IMR-90 (cell line): Measurements from ENCODE around the gene MON1A. TPM values are rescaled to one million over a fixed set of nuclear protein-coding genes. Genes with fewer than 3 reads are reported as not detected.

Source experiments
- ATAC-seq: fragments of 200-7000 bp; cut with Tn5 transposase; 2 replicates; pipeline ENCODE4 v1.9.1; 2020; ENCODE audit warnings: low read depth, mild to moderate bottlenecking, moderate library complexity
- BruUV-seq: library from RNA; stranded (reverse); fragments of 400-500 nt; replicated peaks from 2 replicates; lab custom pipeline; 2021; lab: Mats Ljungman, UMichigan
- CTCF ChIA-PET: fragments of 300-600 bp; formaldehyde crosslinking; extraction: SDS; loops from one replicate; lab custom pipeline; 2021; ENCODE audit warnings: antibody characterized with exemption; lab: Yijun Ruan, JAX
- POLR2A ChIA-PET: fragments of 300-600 bp; sonication (Branson Sonifier 250); formaldehyde crosslinking; loops from one replicate; lab custom pipeline; 2022; ENCODE audit warnings: antibody characterized with exemption; ENCODE audit not compliant: unreplicated experiment; lab: Charles Lee
- DNase-seq: peaks from one replicate; pipeline ENCODE4 v3.0.0; 2013
- H2AFZ ChIP-seq: replicated peaks from 2 replicates; pipeline ENCODE3; 2013; ENCODE audit warnings: low read length, mild to moderate bottlenecking; ENCODE audit not compliant: poor library complexity
- H2AK5ac ChIP-seq: 2 replicates; pipeline ENCODE4 v1.6.1; 2013; ENCODE audit warnings: low read depth, low read length, inconsistent platforms
- H2AK9ac ChIP-seq: replicated peaks from 2 replicates; pipeline ENCODE3; 2013; ENCODE audit warnings: mild to moderate bottlenecking, low read depth, low read length, moderate library complexity; ENCODE audit not compliant: poor library complexity
- H2BK120ac ChIP-seq: 2 replicates; pipeline ENCODE4 v1.6.1; 2013; ENCODE audit warnings: low read depth, low read length, inconsistent platforms
- H2BK15ac ChIP-seq: 3 replicates; pipeline ENCODE4 v1.6.1; 2013; ENCODE audit warnings: low read depth, low read length, inconsistent platforms
- H2BK20ac ChIP-seq: 2 replicates; pipeline ENCODE4 v1.6.1; 2013; ENCODE audit warnings: low read depth, mild to moderate bottlenecking, inconsistent platforms, low read length, moderate library complexity
- H2BK5ac ChIP-seq: 2 replicates; pipeline ENCODE4 v1.6.1; 2013; ENCODE audit warnings: mild to moderate bottlenecking, low read depth, low read length, inconsistent platforms; ENCODE audit not compliant: poor library complexity, severe bottlenecking
- H3K14ac ChIP-seq: replicated peaks from 2 replicates; pipeline ENCODE4 v1.6.1; 2013; ENCODE audit warnings: low read depth, low read length, inconsistent platforms
- H3K18ac ChIP-seq: 2 replicates; pipeline ENCODE4 v1.6.1; 2013; ENCODE audit warnings: low read depth, low read length, control low read depth
- H3K23ac ChIP-seq: 2 replicates; pipeline ENCODE4 v1.6.1; 2013; ENCODE audit warnings: low read depth, low read length, inconsistent platforms
- H3K27ac ChIP-seq: 2 replicates; pipeline ENCODE4 v1.5.1; 2013; ENCODE audit warnings: mild to moderate bottlenecking, control low read depth, low read length; ENCODE audit not compliant: insufficient read depth
- H3K27me3 ChIP-seq: 2 replicates; pipeline ENCODE4 v1.6.1; 2013; ENCODE audit warnings: low read length; ENCODE audit not compliant: control insufficient read depth, insufficient read depth
- H3K36me3 ChIP-seq: 2 replicates; pipeline ENCODE4 v1.6.1; 2013; ENCODE audit warnings: low read length, mixed read lengths; ENCODE audit not compliant: control insufficient read depth, insufficient read depth
- H3K4ac ChIP-seq: 2 replicates; pipeline ENCODE4 v1.6.1; 2013; ENCODE audit warnings: low read depth, low read length, inconsistent platforms
- H3K4me1 ChIP-seq: 2 replicates; pipeline ENCODE4 v1.6.1; 2013; ENCODE audit warnings: low read length, mixed read lengths; ENCODE audit not compliant: control insufficient read depth, insufficient read depth
- H3K4me2 ChIP-seq: 2 replicates; pipeline ENCODE4 v1.6.1; 2013; ENCODE audit warnings: low read depth, mild to moderate bottlenecking, control low read depth, low read length, moderate library complexity
- H3K4me3 ChIP-seq: 2 replicates; pipeline ENCODE4 v1.5.1; 2013; ENCODE audit warnings: low read depth, mild to moderate bottlenecking, control low read depth, low read length, moderate library complexity; ENCODE audit not compliant: insufficient read depth
- H3K56ac ChIP-seq: 2 replicates; pipeline ENCODE4 v1.6.1; 2013; ENCODE audit warnings: low read length, inconsistent platforms; ENCODE audit not compliant: insufficient read depth; ENCODE audit errors: extremely low read depth
- H3K79me1 ChIP-seq, 2 experiments: 2 replicates each; pipeline ENCODE4 v1.6.1; 2013; ENCODE audit warnings: low read length in 2 of 2, inconsistent platforms in 1 of 2, low read depth in 1 of 2
- H3K9ac ChIP-seq: 2 replicates; pipeline ENCODE4 v1.6.1; 2013; ENCODE audit warnings: low read depth, low read length, control low read depth
- H3K9me1 ChIP-seq: 2 replicates; pipeline ENCODE4 v1.6.1; 2013; ENCODE audit warnings: low read length, inconsistent platforms; ENCODE audit not compliant: insufficient read depth
- H3K9me3 ChIP-seq: 2 replicates; pipeline ENCODE4 v1.6.1; 2013; ENCODE audit warnings: low read length; ENCODE audit not compliant: control insufficient read depth, insufficient read depth
- H4K20me1 ChIP-seq: 2 replicates; pipeline ENCODE4 v1.6.1; 2013; ENCODE audit warnings: low read length, inconsistent platforms; ENCODE audit not compliant: insufficient read depth
- H4K5ac ChIP-seq: 2 replicates; pipeline ENCODE4 v1.6.1; 2013; ENCODE audit warnings: mild to moderate bottlenecking, low read depth, low read length, control low read depth
- H4K8ac ChIP-seq, 2 experiments: 2 replicates each; pipeline ENCODE4 v1.6.1; 2013; ENCODE audit warnings: low read depth in 2 of 2, low read length in 2 of 2, control low read depth in 1 of 2, inconsistent platforms in 1 of 2
- H4K91ac ChIP-seq: 2 replicates; pipeline ENCODE4 v1.6.1; 2013; ENCODE audit warnings: low read depth, low read length, inconsistent platforms; ENCODE audit not compliant: insufficient read depth
- CHD1 ChIP-seq: IDR thresholded peaks from 2 replicates; pipeline ENCODE4 v1.6.1; 2012; ENCODE audit warnings: low read depth, low read length, improper control_type of control experiment
- FOS ChIP-seq: fragments of 150-350 bp; IDR thresholded peaks from 2 replicates; pipeline ENCODE4 v1.6.1; 2016; ENCODE audit warnings: low read depth, low read length
- MAFK ChIP-seq: IDR thresholded peaks from 2 replicates; pipeline ENCODE4 v1.6.1; 2012; ENCODE audit warnings: low read depth, low read length, improper control_type of control experiment
- MXI1 ChIP-seq: IDR thresholded peaks from 2 replicates; pipeline ENCODE4 v1.6.1; 2012; ENCODE audit warnings: low read depth, mild to moderate bottlenecking, low read length, moderate library complexity, borderline replicate concordance
- NFE2L2 ChIP-seq: fragments of 150-350 bp; IDR thresholded peaks from 2 replicates; pipeline ENCODE4 v1.6.1; 2016; ENCODE audit warnings: low read depth, mild to moderate bottlenecking, low read length
- POLR2A ChIP-seq: IDR thresholded peaks from 2 replicates; pipeline ENCODE4 v1.6.1; 2012; ENCODE audit warnings: mild to moderate bottlenecking, low read depth, low read length
- RAD21 ChIP-seq: IDR thresholded peaks from 2 replicates; pipeline ENCODE4 v1.6.1; 2012; ENCODE audit warnings: low read length, improper control_type of control experiment
- RCOR1 ChIP-seq: IDR thresholded peaks from 2 replicates; pipeline ENCODE4 v1.6.1; 2012; ENCODE audit warnings: mild to moderate bottlenecking, low read length, improper control_type of control experiment; ENCODE audit not compliant: insufficient replicate concordance
- RFX5 ChIP-seq: IDR thresholded peaks from 2 replicates; pipeline ENCODE4 v1.8.0; 2012; ENCODE audit warnings: low read depth, mild to moderate bottlenecking, low read length, moderate library complexity
- SMC3 ChIP-seq: fragments of 150-350 bp; IDR thresholded peaks from 2 replicates; pipeline ENCODE4 v1.6.1; 2016; ENCODE audit warnings: low read depth, mild to moderate bottlenecking, antibody characterized with exemption, low read length, moderate library complexity
- WGBS, 2 experiments: methylation state at CpG; one replicate each; pipeline versions ENCODE4 v1.1.5 to v1.1.7; 2013; ENCODE audit warnings: missing lambda C conversion rate in 2 of 2; ENCODE audit not compliant: insufficient read length in 1 of 2; ENCODE audit errors: extremely low coverage in 2 of 2; 5-methylcytosine and 5-hydroxymethylcytosine counted together
- dilution Hi-C: fragments of 300-500 bp; cut with HindIII; formaldehyde crosslinking; loops from one replicate; pipeline ENCODE4 v1.14.3; 2018; ENCODE audit warnings: low sequenced_read_pairs; ENCODE audit not compliant: unreplicated experiment
- in situ Hi-C: fragments of 300-500 bp; cut with MboI; formaldehyde crosslinking; loops from 3 replicates; pipeline ENCODE4 v1.14.3; 2019; ENCODE audit warnings: low sequenced_read_pairs, inconsistent platforms, mixed read lengths
- intact Hi-C: fragments of 100-400 bp; cut with micrococcal nuclease; formaldehyde crosslinking; loops from 2 replicates; pipeline ENCODE4 v1.10.0; 2022
- polyA plus RNA-seq, 3 experiments: library from polyadenylated mRNA; depleted of rRNA; stranded (reverse); fragments of >200 nt; gene quantifications; 2 replicates each; pipeline ENCODE4 v1.2.3, GENCODE V29; 2012; ENCODE audit warnings: low replicate concordance in 1 of 3
- total RNA-seq: library from RNA; depleted of rRNA; stranded (reverse); fragments of >200 nt; gene quantifications from 2 replicates; pipeline ENCODE4 v1.2.3, GENCODE V29; 2012
- TF ChIP-seq, protein P1 (sequence below): fragments of 150-350 bp; IDR thresholded peaks from 2 replicates; pipeline ENCODE4 v1.6.1; 2017; ENCODE audit warnings: mild to moderate bottlenecking, antibody characterized with exemption, low read length, low read depth
- TF ChIP-seq, protein P2 (sequence below): fragments of 150-350 bp; IDR thresholded peaks from 2 replicates; pipeline ENCODE4 v1.6.1; 2016; ENCODE audit warnings: low read depth, mild to moderate bottlenecking, low read length, moderate library complexity, borderline replicate concordance

MON1A gene
- total and polyA plus RNA-seq, 2 of the 4 experiments (the other 2 are of a cell fraction) = 8.2 to 13.5 TPM

DNA sequence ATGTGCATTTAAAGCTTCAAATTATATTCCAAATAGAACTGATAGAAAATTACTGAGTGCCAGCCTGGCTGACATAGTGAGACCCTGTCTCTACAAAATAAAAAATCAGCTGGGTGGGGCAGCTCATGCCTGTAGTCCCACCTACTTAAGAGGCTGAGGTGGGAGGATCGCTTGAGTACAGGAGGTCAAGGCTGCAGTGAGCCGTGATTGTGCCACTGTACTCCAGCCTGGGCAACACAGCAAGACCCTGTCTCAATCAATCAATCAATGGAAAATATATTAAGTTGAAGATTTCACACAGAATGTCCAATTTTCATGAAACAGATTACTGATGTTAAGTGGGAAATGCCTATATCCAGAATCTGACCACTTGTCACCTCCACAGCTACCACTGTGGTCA is 4.1 kb downstream of the MON1A start:
- peaks cover 16 to 36% of the 10 kb centered on the region in 2 experiments for H3K79me1 ChIP-seq
- H3K36me3 ChIP-seq = no peaks in the 10 kb centered on the region
- no TSS peak for BruUV-seq
- no peak overlapping the region for H2BK5ac ChIP-seq
- dilution Hi-C loops = no loop called here
- ATAC-seq (no peak), DNase-seq (no peak)
- H2BK120ac ChIP-seq = no peak overlapping the region
- H2BK15ac ChIP-seq = no peak overlapping the region
- no peaks in the 10 kb centered on the region for H4K20me1 ChIP-seq
- no peaks in the 10 kb centered on the region for H3K27me3 ChIP-seq
- H3K4me3 ChIP-seq = no peak overlapping the region
- H3K4me2 ChIP-seq = no peak overlapping the region
- no peak overlapping the region for H3K27ac ChIP-seq
- peak overlapping the region; percentile 36; the same call in 1 of the 2 replicates for H3K23ac ChIP-seq
- no peak overlapping the region for H2AFZ ChIP-seq
- no peak overlapping the region for H3K4ac ChIP-seq
- CTCF ChIA-PET = no interaction called here
- peaks cover 8% of the 10 kb centered on the region for H3K4me1 ChIP-seq
- intact Hi-C loops = no loop called here
- H3K9ac ChIP-seq = no peak overlapping the region
- H3K14ac ChIP-seq = no peak overlapping the region
- H4K5ac ChIP-seq = no peak overlapping the region
- TF ChIP-seq CHD1 (no peak), RAD21 (no peak), RFX5 (no peak), MAFK (no peak), MXI1 (no peak), POLR2A (no peak), FOS (no peak), SMC3 (no peak), NFE2L2 (no peak), RCOR1 (no peak)
- TF ChIP-seq, protein P1, sequence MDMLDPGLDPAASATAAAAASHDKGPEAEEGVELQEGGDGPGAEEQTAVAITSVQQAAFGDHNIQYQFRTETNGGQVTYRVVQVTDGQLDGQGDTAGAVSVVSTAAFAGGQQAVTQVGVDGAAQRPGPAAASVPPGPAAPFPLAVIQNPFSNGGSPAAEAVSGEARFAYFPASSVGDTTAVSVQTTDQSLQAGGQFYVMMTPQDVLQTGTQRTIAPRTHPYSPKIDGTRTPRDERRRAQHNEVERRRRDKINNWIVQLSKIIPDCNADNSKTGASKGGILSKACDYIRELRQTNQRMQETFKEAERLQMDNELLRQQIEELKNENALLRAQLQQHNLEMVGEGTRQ = no peak
- TF ChIP-seq, protein P2, sequence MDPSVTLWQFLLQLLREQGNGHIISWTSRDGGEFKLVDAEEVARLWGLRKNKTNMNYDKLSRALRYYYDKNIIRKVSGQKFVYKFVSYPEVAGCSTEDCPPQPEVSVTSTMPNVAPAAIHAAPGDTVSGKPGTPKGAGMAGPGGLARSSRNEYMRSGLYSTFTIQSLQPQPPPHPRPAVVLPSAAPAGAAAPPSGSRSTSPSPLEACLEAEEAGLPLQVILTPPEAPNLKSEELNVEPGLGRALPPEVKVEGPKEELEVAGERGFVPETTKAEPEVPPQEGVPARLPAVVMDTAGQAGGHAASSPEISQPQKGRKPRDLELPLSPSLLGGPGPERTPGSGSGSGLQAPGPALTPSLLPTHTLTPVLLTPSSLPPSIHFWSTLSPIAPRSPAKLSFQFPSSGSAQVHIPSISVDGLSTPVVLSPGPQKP = no peak
- no peak overlapping the region for H3K56ac ChIP-seq
- H4K91ac ChIP-seq = no peak overlapping the region
- no peak overlapping the region for H2AK9ac ChIP-seq
- no CpG with 5 or more reads among the region's 2 CpGs for WGBS, 2 experiments
- no peaks in the 10 kb centered on the region for H3K9me3 ChIP-seq
- no peak overlapping the region for H2BK20ac ChIP-seq
- no peak overlapping the region for H4K8ac ChIP-seq
- H3K18ac ChIP-seq = no peak overlapping the region
- POLR2A ChIA-PET = no interaction called here
- in situ Hi-C loops = no loop called here
- peaks cover 5% of the 10 kb centered on the region; the same call in 1 of the 2 replicates for H3K9me1 ChIP-seq
- H2AK5ac ChIP-seq = no peak overlapping the region
